ENCODE measurements around the gene PRKCB. TPM values are rescaled to one million over a fixed set of nuclear protein-coding genes. Genes with fewer than 3 reads are reported as not detected.

Gene PRKCB
- total and polyA plus RNA-seq, 2 donors (not counting 1 experiment from before 2014, with no cell fraction given): 0.01 TPM; not detected in 1

- no peak overlapping the region for H3K4me3 ChIP-seq (replicated peaks in 1 of 4; ENCODE audit: control extremely low read depth in 1 of 4, insufficient read depth in 1 of 4, low read depth in 3 of 4, low read length in 4 of 4)
- H3K36me3 ChIP-seq (ENCODE audit: control insufficient read depth, insufficient read depth, low read length): no peaks in the 10 kb centered on the region
- no peaks in the 10 kb centered on the region for H3K9me3 ChIP-seq (ENCODE audit: control insufficient read depth, insufficient read depth, low read depth, low read length)
- H2AFZ ChIP-seq (ENCODE audit: low read length): no peak overlapping the region
- no peaks in the 10 kb centered on the region for H3K27me3 ChIP-seq (ENCODE audit: control insufficient read depth, insufficient read depth, low read length)
- no peak overlapping the region for H3K9ac ChIP-seq (ENCODE audit: insufficient read depth, low read length)
- DNase-seq (ENCODE audit: low read depth in 2 of 2): no peak
- H3K4me1 ChIP-seq (ENCODE audit: control insufficient read depth, extremely low read depth, insufficient read depth, low read length): no peaks in the 10 kb centered on the region
- no peak for TF ChIP-seq EZH2 (IDR thresholded peaks at IDR 0.05; ENCODE audit: low read length, missing control alignments)
- no peak for TF ChIP-seq CTCF (conservative IDR thresholded peaks at IDR 0.05 in 1 of 2, IDR thresholded peaks at IDR 0.05 in 1 of 2; ENCODE audit: low read depth in 1 of 2, low read length in 2 of 2)
- no peaks in the 10 kb centered on the region for H3K79me2 ChIP-seq (ENCODE audit: control insufficient read depth, insufficient read depth, low read length)
- no peaks in the 10 kb centered on the region for H4K20me1 ChIP-seq (ENCODE audit: control insufficient read depth, extremely low read depth, insufficient read depth, low read length)
- no peak overlapping the region for H3K27ac ChIP-seq (ENCODE audit: insufficient read depth, low read length)
- H3K4me2 ChIP-seq (ENCODE audit: extremely low read depth, insufficient read depth, low read length): no peak overlapping the region
Measured at GRCh38 chr16:23976524-23976923, 140.7 kb downstream of the PRKCB start.

GRCh38 chr16:23979441-23979840, 143.7 kb downstream of the PRKCB start:
- H3K9ac ChIP-seq (ENCODE audit: insufficient read depth, low read length): no peak overlapping the region
- DNase-seq (ENCODE audit: low read depth in 2 of 2): no peak
- no peaks in the 10 kb centered on the region for H3K36me3 ChIP-seq (ENCODE audit: control insufficient read depth, insufficient read depth, low read length)
- H4K20me1 ChIP-seq (ENCODE audit: control insufficient read depth, extremely low read depth, insufficient read depth, low read length): no peaks in the 10 kb centered on the region
- H3K4me1 ChIP-seq (ENCODE audit: control insufficient read depth, extremely low read depth, insufficient read depth, low read length): no peaks in the 10 kb centered on the region
- H3K27me3 ChIP-seq (ENCODE audit: control insufficient read depth, insufficient read depth, low read length): no peaks in the 10 kb centered on the region
- H3K9me3 ChIP-seq (ENCODE audit: control insufficient read depth, insufficient read depth, low read depth, low read length): no peaks in the 10 kb centered on the region
- no peak overlapping the region for H3K4me3 ChIP-seq (replicated peaks in 1 of 4; ENCODE audit: control extremely low read depth in 1 of 4, insufficient read depth in 1 of 4, low read depth in 3 of 4, low read length in 4 of 4)
- no peak overlapping the region for H2AFZ ChIP-seq (ENCODE audit: low read length)
- H3K79me2 ChIP-seq (ENCODE audit: control insufficient read depth, insufficient read depth, low read length): no peaks in the 10 kb centered on the region
- no peak overlapping the region for H3K27ac ChIP-seq (ENCODE audit: insufficient read depth, low read length)
- no peak overlapping the region for H3K4me2 ChIP-seq (ENCODE audit: extremely low read depth, insufficient read depth, low read length)
- no peak for TF ChIP-seq EZH2 (IDR thresholded peaks at IDR 0.05; ENCODE audit: low read length, missing control alignments)
- no peak for TF ChIP-seq CTCF (conservative IDR thresholded peaks at IDR 0.05 in 1 of 2, IDR thresholded peaks at IDR 0.05 in 1 of 2; ENCODE audit: low read depth in 1 of 2, low read length in 2 of 2)

GRCh38 chr16:23979982-23980381, 144.2 kb downstream of the PRKCB start:
- no peaks in the 10 kb centered on the region for H3K9me3 ChIP-seq (ENCODE audit: control insufficient read depth, insufficient read depth, low read depth, low read length)
- TF ChIP-seq EZH2 (IDR thresholded peaks at IDR 0.05; ENCODE audit: low read length, missing control alignments): no peak
- TF ChIP-seq CTCF (conservative IDR thresholded peaks at IDR 0.05 in 1 of 2, IDR thresholded peaks at IDR 0.05 in 1 of 2; ENCODE audit: low read depth in 1 of 2, low read length in 2 of 2): no peak
- DNase-seq (ENCODE audit: low read depth in 2 of 2): no peak
- no peak overlapping the region for H3K4me2 ChIP-seq (ENCODE audit: extremely low read depth, insufficient read depth, low read length)
- no peak overlapping the region for H2AFZ ChIP-seq (ENCODE audit: low read length)
- no peaks in the 10 kb centered on the region for H3K4me1 ChIP-seq (ENCODE audit: control insufficient read depth, extremely low read depth, insufficient read depth, low read length)
- no peak overlapping the region for H3K9ac ChIP-seq (ENCODE audit: insufficient read depth, low read length)
- no peaks in the 10 kb centered on the region for H4K20me1 ChIP-seq (ENCODE audit: control insufficient read depth, extremely low read depth, insufficient read depth, low read length)
- no peaks in the 10 kb centered on the region for H3K27me3 ChIP-seq (ENCODE audit: control insufficient read depth, insufficient read depth, low read length)
- H3K27ac ChIP-seq (ENCODE audit: insufficient read depth, low read length): no peak overlapping the region
- no peaks in the 10 kb centered on the region for H3K79me2 ChIP-seq (ENCODE audit: control insufficient read depth, insufficient read depth, low read length)
- no peak overlapping the region for H3K4me3 ChIP-seq (replicated peaks in 1 of 4; ENCODE audit: control extremely low read depth in 1 of 4, insufficient read depth in 1 of 4, low read depth in 3 of 4, low read length in 4 of 4)
- no peaks in the 10 kb centered on the region for H3K36me3 ChIP-seq (ENCODE audit: control insufficient read depth, insufficient read depth, low read length)
